Panc1 (cell line): ENCODE data around the gene ITGA8. TPM values are rescaled to one million over a fixed set of nuclear protein-coding genes. Genes with fewer than 3 reads are reported as not detected.

Source experiments
- ATAC-seq: fragments of 200-7000 bp; cut with Tn5 transposase; 2 replicates; pipeline ENCODE4 v1.9.1; 2020; ENCODE audit warnings: mild to moderate bottlenecking, moderate library complexity
- BruUV-seq: library from RNA; stranded (reverse); fragments of 400-500 nt; replicated peaks from 2 replicates; lab custom pipeline; 2021; lab: Mats Ljungman, UMichigan
- CTCF ChIA-PET: fragments of 300-600 bp; sonication (Branson Sonifier 250); formaldehyde crosslinking; loops from one replicate; lab custom pipeline; 2022; ENCODE audit warnings: antibody characterized with exemption; lab: Charles Lee
- POLR2A ChIA-PET: fragments of 300-600 bp; sonication (Branson Sonifier 250); formaldehyde crosslinking; loops from one replicate; lab custom pipeline; 2022; ENCODE audit warnings: antibody characterized with exemption; lab: Charles Lee
- DNase-seq: peaks from one replicate; pipeline ENCODE4 v3.0.0-alpha.2; 2010; ENCODE audit warnings: low read depth, low spot score
- H3K27ac ChIP-seq: 2 replicates; pipeline ENCODE4 v1.5.1; 2011; ENCODE audit warnings: mild to moderate bottlenecking, low read length, inconsistent platforms
- H3K27me3 ChIP-seq: fragments of 200-500 bp; sonication (Bioruptor generic); 2 replicates; pipeline ENCODE4 v1.6.0; 2014; ENCODE audit warnings: low read length, inconsistent platforms; ENCODE audit not compliant: control insufficient read depth, insufficient read depth
- H3K36me3 ChIP-seq: fragments of 200-500 bp; sonication (Bioruptor generic); 2 replicates; pipeline ENCODE4 v1.5.1; 2014; ENCODE audit warnings: inconsistent platforms, mild to moderate bottlenecking, low read length, moderate library complexity; ENCODE audit not compliant: control insufficient read depth, insufficient read depth
- H3K4me1 ChIP-seq: 2 replicates; pipeline ENCODE4 v1.5.1; 2011; ENCODE audit warnings: inconsistent platforms, mild to moderate bottlenecking, low read length, moderate library complexity; ENCODE audit not compliant: control insufficient read depth, insufficient read depth
- H3K4me3 ChIP-seq, 2 experiments: 2 replicates each; pipeline ENCODE4 v1.5.1; 2011 to 2012; ENCODE audit warnings: low read depth in 2 of 2, low read length in 2 of 2, mild to moderate bottlenecking in 2 of 2, inconsistent platforms in 1 of 2, moderate library complexity in 1 of 2
- H3K9me3 ChIP-seq: fragments of 200-500 bp; sonication (Bioruptor generic); 2 replicates; pipeline ENCODE4 v1.5.1; 2014; ENCODE audit warnings: low read depth, mild to moderate bottlenecking, inconsistent platforms, low read length, moderate library complexity; ENCODE audit not compliant: control insufficient read depth, insufficient read depth
- CTCF ChIP-seq: fragments of 450-650 bp; IDR thresholded peaks from 2 replicates; pipeline ENCODE4 v1.5.1; 2017; ENCODE audit warnings: mild to moderate bottlenecking
- POLR2AphosphoS5 ChIP-seq: IDR thresholded peaks from 2 replicates; pipeline ENCODE4 v1.6.1; 2012; ENCODE audit warnings: mild to moderate bottlenecking, low read depth, low read length, moderate library complexity
- SIN3A ChIP-seq: IDR thresholded peaks from 2 replicates; pipeline ENCODE4 v1.6.1; 2012; ENCODE audit warnings: low read depth, mild to moderate bottlenecking, low read length, moderate library complexity, borderline replicate concordance; ENCODE audit not compliant: insufficient read depth
- TCF7L2 ChIP-seq: IDR thresholded peaks from 2 replicates; pipeline ENCODE4 v1.6.1; 2011; ENCODE audit warnings: mild to moderate bottlenecking, low read depth, low read length, inconsistent platforms
- in situ Hi-C: cut with HindIII; loops from 2 replicates; pipeline ENCODE4 v1.10.0; 2016; ENCODE audit warnings: low sequenced_read_pairs, low pct_unique_long_range_greater_than_20kb
- intact Hi-C: fragments of 100-400 bp; cut with micrococcal nuclease; formaldehyde crosslinking; loops from one replicate; pipeline ENCODE4 v1.10.0; 2022; ENCODE audit not compliant: unreplicated experiment
- total RNA-seq: library from RNA; stranded (reverse); gene quantifications from one replicate; pipeline ENCODE4 v1.2.1, GENCODE V29; 2021; ENCODE audit not compliant: unreplicated experiment
- TF ChIP-seq, protein P1 (sequence below), 2 experiments: IDR thresholded peaks; 2 replicates each; pipeline ENCODE4 v1.6.1; 2011 to 2012; ENCODE audit warnings: low read depth in 2 of 2, control low read depth in 1 of 2, low read length in 1 of 2, mild to moderate bottlenecking in 1 of 2, moderate library complexity in 1 of 2; ENCODE audit not compliant: insufficient read depth in 1 of 2

The ITGA8 gene
- total RNA-seq, 1 experiment from 2014 or later, result 0.18 TPM

GRCh38 chr10:15572531-15573045, 147.1 kb downstream of the ITGA8 start:
- Histone ChIP-seq H3K27ac (no peak overlapping the region), H3K4me1 (no peaks in the 10 kb centered on the region), H3K4me3 (no peak overlapping the region), H3K27me3 (no peaks in the 10 kb centered on the region), H3K9me3 (no peaks in the 10 kb centered on the region), H3K36me3 (no peaks in the 10 kb centered on the region)
- DNase-seq (no peak), ATAC-seq (no peak)
- CTCF ChIA-PET, result no interaction called here
- intact Hi-C loops, result no loop called here
- POLR2A ChIA-PET, result no interaction called here
- TF ChIP-seq CTCF (no peak), TCF7L2 (no peak), POLR2AphosphoS5 (no peak), SIN3A (no peak)
- TF ChIP-seq, protein P1, sequence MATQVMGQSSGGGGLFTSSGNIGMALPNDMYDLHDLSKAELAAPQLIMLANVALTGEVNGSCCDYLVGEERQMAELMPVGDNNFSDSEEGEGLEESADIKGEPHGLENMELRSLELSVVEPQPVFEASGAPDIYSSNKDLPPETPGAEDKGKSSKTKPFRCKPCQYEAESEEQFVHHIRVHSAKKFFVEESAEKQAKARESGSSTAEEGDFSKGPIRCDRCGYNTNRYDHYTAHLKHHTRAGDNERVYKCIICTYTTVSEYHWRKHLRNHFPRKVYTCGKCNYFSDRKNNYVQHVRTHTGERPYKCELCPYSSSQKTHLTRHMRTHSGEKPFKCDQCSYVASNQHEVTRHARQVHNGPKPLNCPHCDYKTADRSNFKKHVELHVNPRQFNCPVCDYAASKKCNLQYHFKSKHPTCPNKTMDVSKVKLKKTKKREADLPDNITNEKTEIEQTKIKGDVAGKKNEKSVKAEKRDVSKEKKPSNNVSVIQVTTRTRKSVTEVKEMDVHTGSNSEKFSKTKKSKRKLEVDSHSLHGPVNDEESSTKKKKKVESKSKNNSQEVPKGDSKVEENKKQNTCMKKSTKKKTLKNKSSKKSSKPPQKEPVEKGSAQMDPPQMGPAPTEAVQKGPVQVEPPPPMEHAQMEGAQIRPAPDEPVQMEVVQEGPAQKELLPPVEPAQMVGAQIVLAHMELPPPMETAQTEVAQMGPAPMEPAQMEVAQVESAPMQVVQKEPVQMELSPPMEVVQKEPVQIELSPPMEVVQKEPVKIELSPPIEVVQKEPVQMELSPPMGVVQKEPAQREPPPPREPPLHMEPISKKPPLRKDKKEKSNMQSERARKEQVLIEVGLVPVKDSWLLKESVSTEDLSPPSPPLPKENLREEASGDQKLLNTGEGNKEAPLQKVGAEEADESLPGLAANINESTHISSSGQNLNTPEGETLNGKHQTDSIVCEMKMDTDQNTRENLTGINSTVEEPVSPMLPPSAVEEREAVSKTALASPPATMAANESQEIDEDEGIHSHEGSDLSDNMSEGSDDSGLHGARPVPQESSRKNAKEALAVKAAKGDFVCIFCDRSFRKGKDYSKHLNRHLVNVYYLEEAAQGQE (IDR thresholded peaks at IDR 0.05; ENCODE audit: insufficient read depth in 1 of 2, low read depth in 2 of 2, low read length in 1 of 2), result no peak
- in situ Hi-C loops, result no loop called here
- BruUV-seq, result no TSS peak

- Histone ChIP-seq H3K27me3 (no peaks in the 10 kb centered on the region), H3K9me3 (no peaks in the 10 kb centered on the region), H3K4me1 (no peaks in the 10 kb centered on the region), H3K36me3 (no peaks in the 10 kb centered on the region), H3K27ac (no peak overlapping the region), H3K4me3 (no peak overlapping the region)
- ChIA-PET CTCF (no interaction called here), POLR2A (no interaction called here)
- in situ Hi-C loops, result no loop called here
- TF ChIP-seq TCF7L2 (no peak), SIN3A (no peak), CTCF (no peak), POLR2AphosphoS5 (no peak)
- TF ChIP-seq, protein P1 (IDR thresholded peaks at IDR 0.05; ENCODE audit: insufficient read depth in 1 of 2, low read depth in 2 of 2, low read length in 1 of 2), result no peak
- ATAC-seq, result no peak
- DNase-seq, result no peak
- BruUV-seq, result no TSS peak
- intact Hi-C loops, result no loop called here
Observed at GRCh38 chr10:15571575-15571974, 148.1 kb downstream of the ITGA8 start.
